ENCODE data around the gene METTL15.
"Not testable (repeated sequence)": the region's sequence is repeated elsewhere in the genome, so short reads cannot be mapped to it uniquely, and the experiment has no call there.

GRCh38 chr11:28102300-28102699, 5.9 kb upstream of the METTL15 start:
- TF ChIP-seq CTCF (IDR thresholded peaks at IDR 0.05); POLR2AphosphoS5 (IDR thresholded peaks at IDR 0.05); POLR2A (IDR thresholded peaks at IDR 0.05); EP300 (IDR thresholded peaks at IDR 0.05; ENCODE audit: low read depth): not testable (repeated sequence)

Data from transverse colon (tissue), 4 donors.